HEK293 (cell line): Measurements from ENCODE around the gene LDLRAD4.

ENCODE experiments used
- CTCF ChIA-PET: fragments of 350-600 bp; formaldehyde crosslinking; extraction: SDS; loops from one replicate; lab custom pipeline; 2021; ENCODE audit warnings: antibody characterized with exemption; lab: Yijun Ruan, JAX
- POLR2A ChIA-PET: fragments of 300-600 bp; formaldehyde crosslinking; extraction: SDS; loops from one replicate; lab custom pipeline; 2020; ENCODE audit warnings: antibody characterized with exemption, inconsistent platforms; lab: Yijun Ruan, JAX
- H3K27ac ChIP-seq: fragments of 200-500 bp; sonication (Bioruptor generic); 2 replicates; pipeline ENCODE4 v1.5.1; 2014; ENCODE audit warnings: low read depth, low read length, control low read depth, inconsistent platforms; ENCODE audit errors: extremely low read depth
- H3K36me3 ChIP-seq, 2 experiments: fragments of 200-500 bp in 1 of 2; sonication (Bioruptor generic) in 1 of 2; 1 replicate in 1 of 2; 2 replicates in 1 of 2; pipeline ENCODE4 v1.5.1; 2014 to 2017; ENCODE audit warnings: inconsistent platforms in 2 of 2, low read length in 2 of 2; ENCODE audit not compliant: control insufficient read depth in 2 of 2, insufficient read depth in 1 of 2
- H3K4me1 ChIP-seq: fragments of 200-500 bp; sonication (Bioruptor generic); 2 replicates; pipeline ENCODE4 v1.5.1; 2014; ENCODE audit warnings: mild to moderate bottlenecking, low read length, inconsistent platforms; ENCODE audit not compliant: control insufficient read depth, insufficient read depth
- H3K4me3 ChIP-seq: 2 replicates; pipeline ENCODE4 v1.5.1; 2011; ENCODE audit warnings: low read depth, mild to moderate bottlenecking, control low read depth, low read length, moderate library complexity
- H3K9me3 ChIP-seq: fragments of 200-500 bp; sonication (Bioruptor generic); 2 replicates; pipeline ENCODE4 v1.5.1; 2014; ENCODE audit warnings: low read depth, low read length, inconsistent platforms; ENCODE audit not compliant: control insufficient read depth, insufficient read depth
- BCL11A ChIP-seq: fragments of 450-650 bp; formaldehyde crosslinking; IDR thresholded peaks from 2 replicates; pipeline ENCODE4 v1.5.1; 2016; ENCODE audit warnings: low read depth, missing biosample characterization, missing genetic modification characterization
- BCL6B ChIP-seq: fragments of 450-650 bp; formaldehyde crosslinking; IDR thresholded peaks from 2 replicates; pipeline ENCODE4 v1.5.1; 2017; ENCODE audit warnings: missing biosample characterization, missing genetic modification characterization
- EGR2 ChIP-seq: fragments of 450-650 bp; formaldehyde crosslinking; IDR thresholded peaks from 2 replicates; pipeline ENCODE4 v1.5.1; 2016; ENCODE audit warnings: low read depth, missing biosample characterization, missing genetic modification characterization
- GLI2 ChIP-seq: fragments of 450-650 bp; formaldehyde crosslinking; IDR thresholded peaks from 2 replicates; pipeline ENCODE4; 2017; ENCODE audit warnings: missing biosample characterization, missing genetic modification characterization, low read depth, borderline replicate concordance
- IKZF3 ChIP-seq: fragments of 450-650 bp; IDR thresholded peaks from 2 replicates; pipeline ENCODE4 v1.5.0; 2018; ENCODE audit warnings: missing biosample characterization, mild to moderate bottlenecking, missing genetic modification characterization, moderate library complexity
- ZFP3 ChIP-seq: fragments of 450-650 bp; formaldehyde crosslinking; IDR thresholded peaks from 2 replicates; pipeline ENCODE4 v1.5.1; 2016; ENCODE audit warnings: low read depth, missing biosample characterization, missing genetic modification characterization
- ZFP37 ChIP-seq: fragments of 450-650 bp; formaldehyde crosslinking; IDR thresholded peaks from 2 replicates; pipeline ENCODE4 v1.5.1; 2016; ENCODE audit warnings: missing biosample characterization, missing genetic modification characterization
- ZFP41 ChIP-seq: fragments of 450-650 bp; formaldehyde crosslinking; IDR thresholded peaks from 2 replicates; pipeline ENCODE4 v1.5.1; 2016; ENCODE audit warnings: missing biosample characterization, missing genetic modification characterization, borderline replicate concordance
- ZNF221 ChIP-seq: fragments of 450-650 bp; formaldehyde crosslinking; IDR thresholded peaks from 2 replicates; pipeline ENCODE4 v1.5.1; 2017; ENCODE audit warnings: missing biosample characterization, missing genetic modification characterization, borderline replicate concordance
- ZNF266 ChIP-seq: fragments of 450-650 bp; formaldehyde crosslinking; IDR thresholded peaks from 2 replicates; pipeline ENCODE4 v1.5.1; 2016; ENCODE audit warnings: missing biosample characterization, missing genetic modification characterization, low read depth
- ZNF37A ChIP-seq: fragments of 450-650 bp; IDR thresholded peaks from 2 replicates; pipeline ENCODE4 v1.5.1; 2018; ENCODE audit warnings: missing biosample characterization, missing genetic modification characterization
- ZNF404 ChIP-seq: fragments of 450-650 bp; formaldehyde crosslinking; IDR thresholded peaks from 2 replicates; pipeline ENCODE4 v1.5.1; 2017; ENCODE audit warnings: missing biosample characterization, missing genetic modification characterization
- ZNF423 ChIP-seq: fragments of 450-650 bp; formaldehyde crosslinking; IDR thresholded peaks from 2 replicates; pipeline ENCODE4 v1.5.1; 2016; ENCODE audit warnings: missing biosample characterization, missing genetic modification characterization
- ZNF501 ChIP-seq: fragments of 450-650 bp; formaldehyde crosslinking; IDR thresholded peaks from 2 replicates; pipeline ENCODE4 v1.5.1; 2016; ENCODE audit warnings: missing biosample characterization, missing genetic modification characterization
- ZNF558 ChIP-seq: fragments of 450-650 bp; formaldehyde crosslinking; IDR thresholded peaks from 2 replicates; pipeline ENCODE4 v1.5.1; 2016; ENCODE audit warnings: missing biosample characterization, missing genetic modification characterization
- ZNF658 ChIP-seq: fragments of 450-650 bp; formaldehyde crosslinking; IDR thresholded peaks from 2 replicates; pipeline ENCODE4; 2016; ENCODE audit warnings: missing biosample characterization, missing genetic modification characterization
- ZNF768 ChIP-seq: fragments of 450-650 bp; formaldehyde crosslinking; IDR thresholded peaks from 2 replicates; pipeline ENCODE4 v1.5.1; 2018; ENCODE audit warnings: missing biosample characterization, mild to moderate bottlenecking, missing genetic modification characterization
- TF ChIP-seq, protein P1 (sequence below): fragments of 450-650 bp; formaldehyde crosslinking; IDR thresholded peaks from 2 replicates; pipeline ENCODE4 v1.5.1; 2016; ENCODE audit warnings: missing biosample characterization, missing genetic modification characterization
- TF ChIP-seq, protein P2 (sequence below): fragments of 450-650 bp; formaldehyde crosslinking; IDR thresholded peaks from 2 replicates; pipeline ENCODE4 v1.5.1; 2016; ENCODE audit warnings: missing biosample characterization, missing genetic modification characterization, borderline replicate concordance
- TF ChIP-seq, protein P3 (sequence below): fragments of 450-650 bp; formaldehyde crosslinking; IDR thresholded peaks from 2 replicates; pipeline ENCODE4 v1.5.1; 2017; ENCODE audit warnings: missing biosample characterization, missing genetic modification characterization

LDLRAD4 gene

GRCh38 chr18:13534631-13535030, 316.1 kb downstream of the LDLRAD4 start (continued):
- TF ChIP-seq GLI2 (tag by site-specific recombination): no peak
- TF ChIP-seq ZNF558 (tag by site-specific recombination): no peak
- no peak for TF ChIP-seq ZNF423 (tag by site-specific recombination)
- no peak for TF ChIP-seq EGR2 (tag by site-specific recombination)
- TF ChIP-seq, protein P1, sequence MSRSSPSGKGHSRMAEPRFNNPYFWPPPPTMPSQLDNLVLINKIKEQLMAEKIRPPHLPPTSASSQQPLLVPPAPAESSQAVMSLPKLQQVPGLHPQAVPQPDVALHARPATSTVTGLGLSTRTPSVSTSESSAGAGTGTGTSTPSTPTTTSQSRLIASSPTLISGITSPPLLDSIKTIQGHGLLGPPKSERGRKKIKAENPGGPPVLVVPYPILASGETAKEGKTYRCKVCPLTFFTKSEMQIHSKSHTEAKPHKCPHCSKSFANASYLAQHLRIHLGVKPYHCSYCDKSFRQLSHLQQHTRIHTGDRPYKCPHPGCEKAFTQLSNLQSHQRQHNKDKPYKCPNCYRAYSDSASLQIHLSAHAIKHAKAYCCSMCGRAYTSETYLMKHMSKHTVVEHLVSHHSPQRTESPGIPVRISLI (tag by site-specific recombination): no peak
- TF ChIP-seq, all 188 proteins: peak for 0

DNA sequence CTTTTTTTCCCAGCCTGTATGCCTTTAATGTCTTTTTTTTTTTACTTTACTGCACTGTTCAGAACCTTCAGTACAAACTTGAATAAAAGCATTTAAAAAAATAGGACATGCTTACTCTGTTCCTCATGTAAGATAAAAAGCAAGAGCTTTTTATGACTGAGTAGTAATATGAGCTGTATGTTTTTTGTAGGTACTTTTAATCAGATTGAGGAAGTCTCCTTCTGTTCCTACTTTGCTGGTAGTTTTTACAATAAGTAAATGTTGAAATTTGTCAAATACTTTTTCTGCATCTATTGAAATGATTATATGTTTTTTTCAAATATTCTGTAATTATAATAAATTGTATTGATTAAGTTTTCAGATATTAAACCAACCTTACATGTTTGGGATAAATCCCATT, 318.0 kb downstream of the LDLRAD4 start:
- no peak for TF ChIP-seq ZNF768 (tag by site-specific recombination)
- no peak for TF ChIP-seq BCL11A (tag by site-specific recombination)
- TF ChIP-seq ZNF266 (tag by site-specific recombination): no peak
- TF ChIP-seq ZFP41: no peak
- no peak for TF ChIP-seq ZNF37A
- TF ChIP-seq BCL6B (tag by site-specific recombination): no peak
- no peak for TF ChIP-seq IKZF3 (tag by site-specific recombination)
- TF ChIP-seq ZNF404 (tag by site-specific recombination): no peak
- no peak for TF ChIP-seq ZFP37 (tag by site-specific recombination)
- no peak for TF ChIP-seq ZFP3 (tag by site-specific recombination)
- TF ChIP-seq, protein P2, sequence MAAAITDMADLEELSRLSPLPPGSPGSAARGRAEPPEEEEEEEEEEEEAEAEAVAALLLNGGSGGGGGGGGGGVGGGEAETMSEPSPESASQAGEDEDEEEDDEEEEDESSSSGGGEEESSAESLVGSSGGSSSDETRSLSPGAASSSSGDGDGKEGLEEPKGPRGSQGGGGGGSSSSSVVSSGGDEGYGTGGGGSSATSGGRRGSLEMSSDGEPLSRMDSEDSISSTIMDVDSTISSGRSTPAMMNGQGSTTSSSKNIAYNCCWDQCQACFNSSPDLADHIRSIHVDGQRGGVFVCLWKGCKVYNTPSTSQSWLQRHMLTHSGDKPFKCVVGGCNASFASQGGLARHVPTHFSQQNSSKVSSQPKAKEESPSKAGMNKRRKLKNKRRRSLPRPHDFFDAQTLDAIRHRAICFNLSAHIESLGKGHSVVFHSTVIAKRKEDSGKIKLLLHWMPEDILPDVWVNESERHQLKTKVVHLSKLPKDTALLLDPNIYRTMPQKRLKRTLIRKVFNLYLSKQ: no peak
- TF ChIP-seq ZNF658 (tag by site-specific recombination): no peak
- TF ChIP-seq, protein P3, sequence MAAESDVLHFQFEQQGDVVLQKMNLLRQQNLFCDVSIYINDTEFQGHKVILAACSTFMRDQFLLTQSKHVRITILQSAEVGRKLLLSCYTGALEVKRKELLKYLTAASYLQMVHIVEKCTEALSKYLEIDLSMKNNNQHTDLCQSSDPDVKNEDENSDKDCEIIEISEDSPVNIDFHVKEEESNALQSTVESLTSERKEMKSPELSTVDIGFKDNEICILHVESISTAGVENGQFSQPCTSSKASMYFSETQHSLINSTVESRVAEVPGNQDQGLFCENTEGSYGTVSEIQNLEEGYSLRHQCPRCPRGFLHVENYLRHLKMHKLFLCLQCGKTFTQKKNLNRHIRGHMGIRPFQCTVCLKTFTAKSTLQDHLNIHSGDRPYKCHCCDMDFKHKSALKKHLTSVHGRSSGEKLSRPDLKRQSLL: no peak
- no peak for TF ChIP-seq ZNF501 (tag by site-specific recombination)
- no peak for TF ChIP-seq ZNF221 (tag by site-specific recombination)
- no peaks in the 10 kb centered on the region for H3K9me3 ChIP-seq
- no peaks in the 10 kb centered on the region for H3K36me3 ChIP-seq
- CTCF ChIA-PET: interaction anchor here (0.7 to 2.0 kb wide), 3 partner anchors 15 to 321 kb away, joined by 3 to 5 read pairs (median 4); no protein-coding TSS in a partner anchor
- H3K4me1 ChIP-seq: peaks cover 23% of the 10 kb centered on the region
- POLR2A ChIA-PET: no interaction called here
- H3K4me3 ChIP-seq: no peak overlapping the region
- no peak overlapping the region for H3K27ac ChIP-seq
